ENCODE measurements around the gene NTM. TPM values are rescaled to one million over a fixed set of nuclear protein-coding genes. Genes with fewer than 3 reads are reported as not detected.

NTM gene
- total and polyA plus RNA-seq, 4 experiments from 2014 or later: not detected

DNA sequence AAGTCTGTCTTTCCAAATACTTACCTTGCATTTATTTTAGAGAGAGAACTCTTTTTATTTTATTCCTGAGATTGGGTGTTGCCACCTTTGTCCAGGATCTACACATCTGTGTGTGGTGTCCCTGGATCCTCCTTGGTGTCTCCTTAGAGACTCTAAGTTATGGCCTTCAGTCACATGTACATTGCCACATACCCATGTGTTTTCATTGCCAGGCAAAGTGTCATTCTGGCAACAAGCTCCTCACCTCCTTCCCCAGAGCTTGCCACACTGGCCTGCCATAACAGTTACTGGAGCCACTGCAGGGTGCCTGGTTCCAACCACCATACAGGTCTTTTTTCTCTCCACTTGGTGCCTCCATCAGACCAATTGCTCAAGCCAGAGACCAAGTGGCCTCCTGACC is 379.7 kb downstream of the NTM start:
- Histone ChIP-seq H3K27ac (ENCODE audit: low read depth, low read length) (no peak overlapping the region), H3K27me3 (ENCODE audit: insufficient read depth, low read length) (no peaks in the 10 kb centered on the region), H3K9me3 (ENCODE audit: control insufficient read depth in 1 of 2, low read length in 2 of 2) (no peaks in the 10 kb centered on the region), H3K36me3 (ENCODE audit: insufficient read depth, low read length) (no peaks in the 10 kb centered on the region), H3K4me1 (ENCODE audit: insufficient read depth, low read length) (no peaks in the 10 kb centered on the region), H3K4me3 (ENCODE audit: low read length in 2 of 2) (no peak overlapping the region)
- peaks cover 0 to 11% (median 7%) of the 10 kb centered on the region in 8 donors for H3K9me3 Mint-ChIP-seq
- POLR2A ChIA-PET (ENCODE audit: partially characterized antibody): no interaction called here
- H3K27ac Mint-ChIP-seq: no peak overlapping the region
- no peak overlapping the region for H3K4me3 Mint-ChIP-seq
- H3K4me1 Mint-ChIP-seq: no peaks in the 10 kb centered on the region
- no peak for DNase-seq
- no peaks in the 10 kb centered on the region for H3K36me3 Mint-ChIP-seq
- CTCF ChIA-PET (ENCODE audit: partially characterized antibody): no interaction called here
- intact Hi-C loops (cut with micrococcal nuclease): no loop called here
- peaks cover 0 to 1% of the 10 kb centered on the region in 2 donors for H3K27me3 Mint-ChIP-seq

DNA sequence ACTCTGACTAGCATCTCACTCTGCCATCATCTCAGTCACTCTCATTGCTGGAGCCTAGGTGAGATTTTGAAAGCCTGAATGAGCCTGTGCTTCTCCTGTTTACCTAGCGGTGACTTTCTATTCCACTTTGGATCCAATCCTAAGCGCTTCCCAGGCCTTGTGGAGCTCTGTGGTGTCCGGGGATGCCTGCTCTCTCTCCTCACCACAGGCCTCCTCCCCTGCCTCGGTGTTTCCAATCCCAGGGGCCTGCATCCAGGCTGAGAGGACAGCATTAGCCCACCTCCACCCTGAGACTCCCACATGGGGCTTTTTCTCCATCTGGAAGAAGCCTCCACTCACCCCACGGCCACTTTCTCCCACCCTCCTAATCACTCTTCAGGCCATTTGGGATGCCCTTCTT is 380.3 kb downstream of the NTM start:
- no peaks in the 10 kb centered on the region for H3K36me3 ChIP-seq (ENCODE audit: insufficient read depth, low read length)
- DNase-seq: no peak
- H3K4me3 Mint-ChIP-seq: no peak overlapping the region
- ChIA-PET CTCF (ENCODE audit: partially characterized antibody) (no interaction called here), POLR2A (ENCODE audit: partially characterized antibody) (no interaction called here)
- no peak overlapping the region for H3K27ac ChIP-seq (ENCODE audit: low read depth, low read length)
- H3K9me3 ChIP-seq (ENCODE audit: control insufficient read depth in 1 of 2, low read length in 2 of 2): no peaks in the 10 kb centered on the region
- H3K9me3 Mint-ChIP-seq: peaks cover 0 to 11% (median 7%) of the 10 kb centered on the region in 8 donors
- no peaks in the 10 kb centered on the region for H3K27me3 ChIP-seq (ENCODE audit: insufficient read depth, low read length)
- H3K4me1 Mint-ChIP-seq: no peaks in the 10 kb centered on the region
- no peaks in the 10 kb centered on the region for H3K4me1 ChIP-seq (ENCODE audit: insufficient read depth, low read length)
- no peaks in the 10 kb centered on the region for H3K36me3 Mint-ChIP-seq
- H3K27me3 Mint-ChIP-seq: peaks cover 0 to 1% of the 10 kb centered on the region in 2 donors
- H3K4me3 ChIP-seq (ENCODE audit: low read length in 2 of 2): no peak overlapping the region
- H3K27ac Mint-ChIP-seq: no peak overlapping the region
- intact Hi-C loops (cut with micrococcal nuclease): no loop called here

DNA sequence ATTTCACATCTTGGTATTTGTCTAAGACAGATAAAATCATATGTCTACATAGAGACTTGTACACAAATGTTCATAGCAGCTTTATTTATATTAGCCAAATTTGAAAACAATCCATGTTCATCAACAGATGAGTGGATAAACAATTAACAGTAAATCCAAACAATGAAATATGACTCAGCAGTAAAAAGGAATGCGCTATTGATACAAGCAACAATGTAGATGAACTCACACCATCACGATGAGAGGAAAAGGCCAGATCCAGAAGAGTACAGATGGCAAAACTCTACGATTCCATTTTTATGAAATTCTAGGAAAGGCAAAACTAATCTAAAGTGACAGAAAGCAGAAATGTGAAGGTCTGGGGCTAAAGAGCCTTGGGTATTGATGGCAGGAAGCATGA is 384.3 kb downstream of the NTM start:
- POLR2A ChIA-PET (ENCODE audit: partially characterized antibody): no interaction called here
- CTCF ChIA-PET (ENCODE audit: partially characterized antibody): no interaction called here

DNA sequence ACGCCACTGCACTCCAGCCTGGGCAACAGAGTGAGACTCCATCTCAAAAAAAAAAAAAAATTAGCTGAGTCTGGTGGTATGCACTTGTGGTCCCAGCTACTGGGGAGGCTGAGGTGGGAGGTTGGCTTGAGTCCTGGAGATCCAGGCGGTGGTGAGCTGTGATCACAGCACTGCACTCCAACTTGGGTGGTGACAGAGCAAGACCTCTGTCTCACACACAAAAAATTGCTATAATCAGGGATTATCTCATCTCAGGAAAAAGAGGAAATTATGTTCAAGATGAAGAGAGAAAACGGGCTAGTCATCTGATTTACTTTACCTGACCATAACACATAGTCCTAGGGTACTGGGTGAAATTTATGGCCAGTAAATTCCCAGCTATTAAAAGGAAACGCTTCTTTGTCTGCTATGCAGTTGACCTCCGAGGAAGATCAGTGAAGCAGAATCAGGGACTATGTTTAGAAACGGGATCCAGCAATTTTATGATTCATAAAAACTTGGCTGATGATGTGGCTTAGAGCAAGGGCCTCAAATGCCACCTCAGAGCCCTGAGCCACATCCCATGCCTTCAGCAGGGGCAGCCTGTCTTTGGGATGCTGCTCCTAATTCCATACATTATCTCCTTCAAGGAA is 386.2 kb downstream of the NTM start:
- Histone ChIP-seq H3K4me3 (ENCODE audit: low read length in 2 of 2) (no peak overlapping the region), H3K9me3 (ENCODE audit: control insufficient read depth in 1 of 2, low read length in 2 of 2) (no peaks in the 10 kb centered on the region), H3K36me3 (ENCODE audit: insufficient read depth, low read length) (no peaks in the 10 kb centered on the region), H3K4me1 (ENCODE audit: insufficient read depth, low read length) (no peaks in the 10 kb centered on the region), H3K27ac (ENCODE audit: low read depth, low read length) (no peak overlapping the region), H3K27me3 (ENCODE audit: insufficient read depth, low read length) (no peaks in the 10 kb centered on the region)
- ChIA-PET CTCF (ENCODE audit: partially characterized antibody) (interaction anchor here (1.1 kb wide), 1 partner anchor 10 kb away, joined by 4 read pairs; no protein-coding TSS in a partner anchor), POLR2A (ENCODE audit: partially characterized antibody) (no interaction called here)
- Mint-ChIP-seq H3K27me3 (no peaks in the 10 kb centered on the region), H3K4me1 (no peaks in the 10 kb centered on the region), H3K36me3 (no peaks in the 10 kb centered on the region), H3K27ac (no peak overlapping the region), H3K9me3 (peaks cover 0 to 12% (median 6%) of the 10 kb centered on the region in 8 donors), H3K4me3 (no peak overlapping the region)
- intact Hi-C loops (cut with micrococcal nuclease): no loop called here
- DNase-seq: no peak

More for the DNA sequence above, 384.3 kb downstream of the NTM start:
- H3K36me3 ChIP-seq (ENCODE audit: insufficient read depth, low read length): no peaks in the 10 kb centered on the region
- no peak overlapping the region for H3K27ac ChIP-seq (ENCODE audit: low read depth, low read length)
- Mint-ChIP-seq H3K27ac (no peak overlapping the region), H3K4me1 (no peaks in the 10 kb centered on the region), H3K27me3 (no peaks in the 10 kb centered on the region), H3K9me3 (peaks cover 0 to 14% (median 6%) of the 10 kb centered on the region in 8 donors), H3K36me3 (no peaks in the 10 kb centered on the region), H3K4me3 (no peak overlapping the region)
- H3K27me3 ChIP-seq (ENCODE audit: insufficient read depth, low read length): no peaks in the 10 kb centered on the region
- H3K4me1 ChIP-seq (ENCODE audit: insufficient read depth, low read length): no peaks in the 10 kb centered on the region
- H3K4me3 ChIP-seq (ENCODE audit: low read length in 2 of 2): no peak overlapping the region
- intact Hi-C loops (cut with micrococcal nuclease): no loop called here
- DNase-seq: no peak
- H3K9me3 ChIP-seq (ENCODE audit: control insufficient read depth in 1 of 2, low read length in 2 of 2): no peaks in the 10 kb centered on the region

DNA sequence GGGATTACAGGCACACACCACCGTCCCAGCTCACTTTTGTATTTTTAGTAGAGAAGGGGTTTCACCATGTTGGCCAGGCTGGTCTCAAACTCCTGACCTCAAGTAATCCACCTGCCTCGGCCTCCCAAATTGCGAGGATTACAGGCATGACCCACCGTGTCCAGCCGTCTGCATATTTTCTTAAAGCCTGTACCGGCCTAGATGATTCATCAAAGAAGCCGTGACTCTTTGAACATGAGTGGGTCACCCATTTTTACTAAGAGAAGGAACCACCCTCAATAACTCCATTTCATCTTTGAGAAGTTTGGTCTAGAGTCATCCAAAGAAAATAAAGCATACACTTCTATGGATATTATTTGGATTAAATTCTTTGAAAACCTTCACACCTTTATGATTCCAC is 388.3 kb downstream of the NTM start:
- H3K4me3 Mint-ChIP-seq: no peak overlapping the region
- Histone ChIP-seq H3K27me3 (ENCODE audit: insufficient read depth, low read length) (no peaks in the 10 kb centered on the region), H3K4me1 (ENCODE audit: insufficient read depth, low read length) (no peaks in the 10 kb centered on the region), H3K4me3 (ENCODE audit: low read length in 2 of 2) (no peak overlapping the region), H3K27ac (ENCODE audit: low read depth, low read length) (no peak overlapping the region), H3K9me3 (ENCODE audit: control insufficient read depth in 1 of 2, low read length in 2 of 2) (no peaks in the 10 kb centered on the region), H3K36me3 (ENCODE audit: insufficient read depth, low read length) (no peaks in the 10 kb centered on the region)
- H3K27ac Mint-ChIP-seq: no peak overlapping the region
- peaks cover 0 to 10% (median 1%) of the 10 kb centered on the region in 8 donors for H3K9me3 Mint-ChIP-seq
- H3K4me1 Mint-ChIP-seq: no peaks in the 10 kb centered on the region
- H3K27me3 Mint-ChIP-seq: no peaks in the 10 kb centered on the region
- DNase-seq: no peak
- CTCF ChIA-PET (ENCODE audit: partially characterized antibody): no interaction called here
- no peaks in the 10 kb centered on the region for H3K36me3 Mint-ChIP-seq
- intact Hi-C loops (cut with micrococcal nuclease): no loop called here
- POLR2A ChIA-PET (ENCODE audit: partially characterized antibody): no interaction called here

DNA sequence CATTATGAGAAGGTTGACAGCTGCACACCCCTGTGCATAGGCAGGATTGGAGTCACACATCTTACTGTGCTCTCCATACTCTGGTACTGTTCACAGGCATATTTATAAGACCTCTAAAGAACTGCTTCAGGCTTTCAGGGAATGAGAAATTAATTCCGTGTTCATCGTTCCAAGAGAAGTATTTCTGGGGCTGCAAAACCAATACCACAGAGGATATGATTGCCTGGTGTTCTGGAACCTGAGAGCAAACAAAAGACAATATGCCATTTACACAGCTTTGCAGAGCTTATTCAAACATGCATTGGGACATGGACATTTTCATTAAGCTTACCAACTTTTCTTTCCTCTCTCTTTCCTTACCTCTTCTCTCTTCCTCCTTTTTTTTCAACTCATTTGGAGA is 388.7 kb downstream of the NTM start:
- CTCF ChIA-PET (ENCODE audit: partially characterized antibody): no interaction called here
- no peak for DNase-seq
- H3K36me3 ChIP-seq (ENCODE audit: insufficient read depth, low read length): no peaks in the 10 kb centered on the region
- H3K4me1 Mint-ChIP-seq: no peaks in the 10 kb centered on the region
- no peaks in the 10 kb centered on the region for H3K36me3 Mint-ChIP-seq
- no peaks in the 10 kb centered on the region for H3K27me3 Mint-ChIP-seq
- H3K4me3 ChIP-seq (ENCODE audit: low read length in 2 of 2): no peak overlapping the region
- peaks cover 0 to 10% (median 0%) of the 10 kb centered on the region in 8 donors for H3K9me3 Mint-ChIP-seq
- H3K27ac ChIP-seq (ENCODE audit: low read depth, low read length): no peak overlapping the region
- intact Hi-C loops (cut with micrococcal nuclease): no loop called here
- POLR2A ChIA-PET (ENCODE audit: partially characterized antibody): no interaction called here
- no peaks in the 10 kb centered on the region for H3K4me1 ChIP-seq (ENCODE audit: insufficient read depth, low read length)
- no peak overlapping the region for H3K27ac Mint-ChIP-seq
- no peaks in the 10 kb centered on the region for H3K9me3 ChIP-seq (ENCODE audit: control insufficient read depth in 1 of 2, low read length in 2 of 2)
- no peak overlapping the region for H3K4me3 Mint-ChIP-seq
- no peaks in the 10 kb centered on the region for H3K27me3 ChIP-seq (ENCODE audit: insufficient read depth, low read length)

DNA sequence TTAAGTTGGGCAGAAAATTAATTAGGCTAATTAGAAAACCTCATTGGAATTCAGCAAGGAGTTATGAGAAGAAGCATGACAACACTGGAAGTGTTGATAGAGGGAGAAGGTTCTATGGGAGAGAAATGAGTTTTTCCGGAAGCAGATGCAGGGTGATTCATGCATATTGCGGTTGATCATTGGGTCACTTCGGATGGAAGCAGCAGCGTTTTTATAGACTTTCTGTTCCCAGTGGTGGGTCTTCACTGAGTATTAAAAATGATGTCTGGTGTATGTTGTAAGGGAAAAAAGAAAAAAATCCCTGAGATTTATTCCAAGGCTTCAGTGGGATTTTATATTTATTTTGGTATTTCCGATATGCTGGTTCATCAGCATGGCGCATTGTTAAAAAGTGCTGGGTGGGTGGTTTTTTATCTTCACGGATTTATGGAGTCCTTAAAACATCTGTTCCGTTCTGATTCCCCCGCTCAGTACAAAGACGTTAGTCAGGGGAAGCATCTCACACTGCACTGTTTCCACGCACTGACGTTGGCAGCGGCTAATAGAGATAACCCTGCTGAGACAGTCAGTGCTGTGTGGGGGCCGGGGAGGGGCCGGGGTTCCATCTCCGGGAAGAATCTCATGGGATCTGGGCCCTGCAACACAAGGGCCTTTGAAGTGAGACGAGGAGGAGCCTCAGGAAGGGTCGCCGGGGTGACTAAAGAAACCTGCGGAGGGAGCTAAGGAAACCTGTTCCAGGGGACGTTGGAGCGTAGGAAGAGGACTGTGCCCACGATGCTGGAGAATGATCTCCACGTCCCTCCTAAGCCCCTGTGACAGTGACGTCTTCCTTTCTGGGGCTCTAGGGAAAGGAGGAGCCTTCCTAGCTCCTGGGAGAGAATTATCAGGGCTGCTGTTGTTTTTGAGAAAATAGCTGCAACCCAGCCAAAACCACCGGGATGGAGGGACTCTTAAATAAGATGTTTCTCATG is 390.0 kb downstream of the NTM start:
- peaks cover 0 to 10% (median 0%) of the 10 kb centered on the region in 8 donors for H3K9me3 Mint-ChIP-seq
- no peaks in the 10 kb centered on the region for H3K36me3 ChIP-seq (ENCODE audit: insufficient read depth, low read length)
- no peaks in the 10 kb centered on the region for H3K36me3 Mint-ChIP-seq
- no peak for DNase-seq
- H3K9me3 ChIP-seq (ENCODE audit: control insufficient read depth in 1 of 2, low read length in 2 of 2): no peaks in the 10 kb centered on the region
- no peak overlapping the region for H3K27ac Mint-ChIP-seq
- H3K4me3 Mint-ChIP-seq: no peak overlapping the region
- no peaks in the 10 kb centered on the region for H3K4me1 Mint-ChIP-seq
- no peaks in the 10 kb centered on the region for H3K4me1 ChIP-seq (ENCODE audit: insufficient read depth, low read length)
- no peaks in the 10 kb centered on the region for H3K27me3 ChIP-seq (ENCODE audit: insufficient read depth, low read length)
- ChIA-PET CTCF (ENCODE audit: partially characterized antibody) (no interaction called here), POLR2A (ENCODE audit: partially characterized antibody) (no interaction called here)
- no peak overlapping the region for H3K27ac ChIP-seq (ENCODE audit: low read depth, low read length)
- no peaks in the 10 kb centered on the region for H3K27me3 Mint-ChIP-seq
- H3K4me3 ChIP-seq (ENCODE audit: low read length in 2 of 2): no peak overlapping the region
- intact Hi-C loops (cut with micrococcal nuclease): no loop called here

Measured in CD4-positive, alpha-beta memory T cell (primary cell).